Thyroid gland (tissue), 4 donors: ENCODE data around the gene ERP29.

Experiments used
- CTCF ChIP-seq, 6 experiments: fragments of 200-600 bp in 3 of 6; fragments of 450-650 bp in 3 of 6; sonication (generic) in 3 of 6; IDR thresholded peaks; one replicate each; pipeline ENCODE4 v1.5.1; 2016 to 2019; ENCODE audit warnings: antibody characterized with exemption in 6 of 6, mild to moderate bottlenecking in 2 of 6, inconsistent platforms in 1 of 6, moderate library complexity in 1 of 6
- POLR2A ChIP-seq, 2 donors: fragments of 450-650 bp; IDR thresholded peaks; one replicate each; pipeline ENCODE4 v1.6.1; 2017; ENCODE audit warnings: antibody characterized with exemption in 2 of 2, mild to moderate bottlenecking in 2 of 2, moderate library complexity in 1 of 2

GRCh38 chr12:112015938-112016337, 2.7 kb downstream of the ERP29 start:
- no peak for TF ChIP-seq CTCF (IDR thresholded peaks at IDR 0.05)
- TF ChIP-seq POLR2A (IDR thresholded peaks at IDR 0.05), result no peak
